Measurements from ENCODE around the gene SEC14L3. TPM values are rescaled to one million over a fixed set of nuclear protein-coding genes. Genes with fewer than 3 reads are reported as not detected.

SEC14L3 gene
- total and polyA plus RNA-seq, 2 of the 13 experiments (the other 11 are each of a cell fraction or from before 2014, with no cell fraction given), result not detected

DNA sequence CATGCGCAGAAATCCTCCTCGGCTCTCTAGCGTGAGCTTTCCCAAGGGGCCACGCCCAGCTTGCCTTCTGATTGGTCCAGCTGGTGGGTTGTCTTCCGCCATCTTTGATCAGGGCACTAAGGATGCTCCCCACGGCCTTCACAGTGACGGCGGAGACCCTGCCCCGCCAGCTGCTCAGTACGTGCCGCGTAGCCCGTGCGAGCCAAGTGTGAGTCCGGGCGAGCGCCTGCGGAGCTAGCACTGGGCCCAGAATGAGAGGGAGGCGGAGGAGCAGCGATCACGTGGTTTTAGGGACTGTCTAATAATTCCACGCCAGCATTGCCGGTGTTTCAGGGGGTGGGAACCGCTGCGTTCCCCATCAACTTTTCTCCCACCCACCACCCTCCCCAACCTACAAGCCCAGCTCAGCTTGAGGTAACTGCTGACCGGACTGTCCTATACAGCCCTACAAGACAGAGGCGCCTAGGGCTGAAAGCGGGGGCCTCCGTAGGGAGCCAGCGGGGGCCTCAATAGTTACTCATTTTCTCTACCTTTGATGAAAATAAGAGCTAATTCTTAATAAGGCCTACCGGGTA lies 47.8 kb downstream of the SEC14L3 start (continued):
- TF ChIP-seq, protein P1, sequence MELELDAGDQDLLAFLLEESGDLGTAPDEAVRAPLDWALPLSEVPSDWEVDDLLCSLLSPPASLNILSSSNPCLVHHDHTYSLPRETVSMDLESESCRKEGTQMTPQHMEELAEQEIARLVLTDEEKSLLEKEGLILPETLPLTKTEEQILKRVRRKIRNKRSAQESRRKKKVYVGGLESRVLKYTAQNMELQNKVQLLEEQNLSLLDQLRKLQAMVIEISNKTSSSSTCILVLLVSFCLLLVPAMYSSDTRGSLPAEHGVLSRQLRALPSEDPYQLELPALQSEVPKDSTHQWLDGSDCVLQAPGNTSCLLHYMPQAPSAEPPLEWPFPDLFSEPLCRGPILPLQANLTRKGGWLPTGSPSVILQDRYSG (CRISPR knock-in tag; IDR thresholded peaks at IDR 0.05), result no peak
- TF ChIP-seq KMT2A (CRISPR knock-in tag; IDR thresholded peaks at IDR 0.05) (peak; percentile 89), BORCS8-MEF2B (CRISPR knock-in tag; IDR thresholded peaks at IDR 0.05) (no peak), YEATS4 (CRISPR knock-in tag; IDR thresholded peaks at IDR 0.05; ENCODE audit: borderline replicate concordance) (peak; percentile 90), ZNF652 (CRISPR knock-in tag; IDR thresholded peaks at IDR 0.05; ENCODE audit: borderline replicate concordance, low read depth) (no peak; the same call in 1 of the 2 replicates), ZNF510 (CRISPR knock-in tag; IDR thresholded peaks at IDR 0.05; ENCODE audit: low read depth) (no peak), MIER3 (CRISPR knock-in tag; IDR thresholded peaks at IDR 0.05; ENCODE audit: borderline replicate concordance) (peak; percentile 88; the same call in 1 of the 2 replicates), ZNF619 (CRISPR knock-in tag; IDR thresholded peaks at IDR 0.05) (no peak), PRPF4 (IDR thresholded peaks at IDR 0.05; ENCODE audit: low read depth, low read length, poor library complexity, severe bottlenecking) (no peak), ZSCAN22 (CRISPR knock-in tag; IDR thresholded peaks at IDR 0.05) (no peak), ZSCAN30 (CRISPR knock-in tag; IDR thresholded peaks at IDR 0.05) (no peak), NR1H2 (CRISPR knock-in tag; IDR thresholded peaks at IDR 0.05; ENCODE audit: borderline replicate concordance, low read depth) (no peak), ZNF546 (CRISPR knock-in tag; conservative IDR thresholded peaks at IDR 0.05) (no peak), CREM (IDR thresholded peaks at IDR 0.05) (peak; percentile 93), CREM (CRISPR knock-in tag; IDR thresholded peaks at IDR 0.05) (no peak)
- TF ChIP-seq, protein P2, sequence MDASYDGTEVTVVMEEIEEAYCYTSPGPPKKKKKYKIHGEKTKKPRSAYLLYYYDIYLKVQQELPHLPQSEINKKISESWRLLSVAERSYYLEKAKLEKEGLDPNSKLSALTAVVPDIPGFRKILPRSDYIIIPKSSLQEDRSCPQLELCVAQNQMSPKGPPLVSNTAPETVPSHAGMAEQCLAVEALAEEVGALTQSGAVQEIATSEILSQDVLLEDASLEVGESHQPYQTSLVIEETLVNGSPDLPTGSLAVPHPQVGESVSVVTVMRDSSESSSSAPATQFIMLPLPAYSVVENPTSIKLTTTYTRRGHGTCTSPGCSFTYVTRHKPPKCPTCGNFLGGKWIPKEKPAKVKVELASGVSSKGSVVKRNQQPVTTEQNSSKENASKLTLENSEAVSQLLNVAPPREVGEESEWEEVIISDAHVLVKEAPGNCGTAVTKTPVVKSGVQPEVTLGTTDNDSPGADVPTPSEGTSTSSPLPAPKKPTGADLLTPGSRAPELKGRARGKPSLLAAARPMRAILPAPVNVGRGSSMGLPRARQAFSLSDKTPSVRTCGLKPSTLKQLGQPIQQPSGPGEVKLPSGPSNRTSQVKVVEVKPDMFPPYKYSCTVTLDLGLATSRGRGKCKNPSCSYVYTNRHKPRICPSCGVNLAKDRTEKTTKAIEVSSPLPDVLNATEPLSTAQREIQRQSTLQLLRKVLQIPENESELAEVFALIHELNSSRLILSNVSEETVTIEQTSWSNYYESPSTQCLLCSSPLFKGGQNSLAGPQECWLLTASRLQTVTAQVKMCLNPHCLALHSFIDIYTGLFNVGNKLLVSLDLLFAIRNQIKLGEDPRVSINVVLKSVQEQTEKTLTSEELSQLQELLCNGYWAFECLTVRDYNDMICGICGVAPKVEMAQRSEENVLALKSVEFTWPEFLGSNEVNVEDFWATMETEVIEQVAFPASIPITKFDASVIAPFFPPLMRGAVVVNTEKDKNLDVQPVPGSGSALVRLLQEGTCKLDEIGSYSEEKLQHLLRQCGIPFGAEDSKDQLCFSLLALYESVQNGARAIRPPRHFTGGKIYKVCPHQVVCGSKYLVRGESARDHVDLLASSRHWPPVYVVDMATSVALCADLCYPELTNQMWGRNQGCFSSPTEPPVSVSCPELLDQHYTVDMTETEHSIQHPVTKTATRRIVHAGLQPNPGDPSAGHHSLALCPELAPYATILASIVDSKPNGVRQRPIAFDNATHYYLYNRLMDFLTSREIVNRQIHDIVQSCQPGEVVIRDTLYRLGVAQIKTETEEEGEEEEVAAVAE (CRISPR knock-in tag; IDR thresholded peaks at IDR 0.05; ENCODE audit: borderline replicate concordance), result peak; percentile 80; the same call in 1 of the 2 replicates
- TF ChIP-seq, protein P3, sequence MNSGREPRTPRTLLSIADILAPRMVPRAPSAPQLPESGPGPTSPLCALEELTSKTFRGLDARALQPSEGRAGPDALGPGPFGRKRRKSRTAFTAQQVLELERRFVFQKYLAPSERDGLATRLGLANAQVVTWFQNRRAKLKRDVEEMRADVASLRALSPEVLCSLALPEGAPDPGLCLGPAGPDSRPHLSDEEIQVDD (CRISPR knock-in tag; IDR thresholded peaks at IDR 0.05; ENCODE audit: borderline replicate concordance), result no peak
- TF ChIP-seq, protein P4, sequence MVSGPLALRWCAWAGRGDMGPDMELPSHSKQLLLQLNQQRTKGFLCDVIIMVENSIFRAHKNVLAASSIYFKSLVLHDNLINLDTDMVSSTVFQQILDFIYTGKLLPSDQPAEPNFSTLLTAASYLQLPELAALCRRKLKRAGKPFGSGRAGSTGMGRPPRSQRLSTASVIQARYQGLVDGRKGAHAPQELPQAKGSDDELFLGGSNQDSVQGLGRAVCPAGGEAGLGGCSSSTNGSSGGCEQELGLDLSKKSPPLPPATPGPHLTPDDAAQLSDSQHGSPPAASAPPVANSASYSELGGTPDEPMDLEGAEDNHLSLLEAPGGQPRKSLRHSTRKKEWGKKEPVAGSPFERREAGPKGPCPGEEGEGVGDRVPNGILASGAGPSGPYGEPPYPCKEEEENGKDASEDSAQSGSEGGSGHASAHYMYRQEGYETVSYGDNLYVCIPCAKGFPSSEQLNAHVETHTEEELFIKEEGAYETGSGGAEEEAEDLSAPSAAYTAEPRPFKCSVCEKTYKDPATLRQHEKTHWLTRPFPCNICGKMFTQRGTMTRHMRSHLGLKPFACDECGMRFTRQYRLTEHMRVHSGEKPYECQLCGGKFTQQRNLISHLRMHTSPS (CRISPR knock-in tag; IDR thresholded peaks at IDR 0.05; ENCODE audit: low read depth), result no peak

Measured in HepG2 (cell line).